SK-N-MC (cell line): Measurements from ENCODE around the gene FBXO11.

Experiments used
- DNase-seq: peaks from one replicate; pipeline ENCODE4 v3.0.0-alpha.2; 2011; ENCODE audit warnings: low read depth, low spot score
- H3K27ac ChIP-seq: fragments of 200-600 bp; sonication (generic); 2 replicates; pipeline ENCODE4 v1.5.1; 2016; ENCODE audit warnings: mixed run types
- H3K36me3 ChIP-seq: fragments of 200-600 bp; sonication (generic); 2 replicates; pipeline ENCODE4 v1.6.1; 2017; ENCODE audit warnings: antibody characterized with exemption, low read length, mixed read lengths; ENCODE audit not compliant: insufficient read depth
- H3K4me3 ChIP-seq: fragments of 200-600 bp; sonication (generic); 2 replicates; pipeline ENCODE4 v1.5.1; 2016
- H3K9ac ChIP-seq: fragments of 200-600 bp; sonication (generic); 2 replicates; pipeline ENCODE4 v1.8.0; 2017; ENCODE audit warnings: mixed run types, mixed read lengths; ENCODE audit not compliant: insufficient read length
- H3K9me3 ChIP-seq: fragments of 200-600 bp; sonication (generic); 2 replicates; pipeline ENCODE4 v1.6.1; 2017; ENCODE audit warnings: low read depth, mild to moderate bottlenecking, antibody characterized with exemption, low read length, moderate library complexity, mixed read lengths
- EZH2 ChIP-seq: fragments of 200-600 bp; sonication (generic); IDR thresholded peaks from one replicate; pipeline ENCODE4 v1.6.1; 2017; ENCODE audit warnings: antibody characterized with exemption
- FOXP2 ChIP-seq: optimal IDR thresholded peaks from 2 replicates; pipeline ENCODE3; 2011; ENCODE audit warnings: mild to moderate bottlenecking, moderate library complexity; ENCODE audit not compliant: insufficient read depth; ENCODE audit errors: extremely low read length, control extremely low read depth
- POLR2AphosphoS5 ChIP-seq: IDR thresholded peaks from 2 replicates; pipeline ENCODE4 v1.6.1; 2012; ENCODE audit warnings: mild to moderate bottlenecking, low read depth, low read length, borderline replicate concordance

FBXO11 gene

GRCh38 chr2:47906157-47907038, at the start of gene FBXO11:
Gene FBXO11 (minus strand): TSS chr2:47906498. CDS start chr2:47905720, 778 bp downstream.
- no peaks in the 10 kb centered on the region for H3K36me3 ChIP-seq
- DNase-seq = peak; percentile 92
- peak within 1 kb of the TSS; percentile 84 for H3K4me3 ChIP-seq
- no peaks in the 10 kb centered on the region for H3K9me3 ChIP-seq
- TF ChIP-seq EZH2 = no peak
- peak; percentile 81 for TF ChIP-seq FOXP2
- peak; percentile 76 for TF ChIP-seq POLR2AphosphoS5
- H3K9ac ChIP-seq = peak within 1 kb of the TSS; percentile 96
- H3K27ac ChIP-seq = peak within 1 kb of the TSS; percentile 99

- H3K4me3 ChIP-seq = no peak overlapping the region
- no peak overlapping the region for H3K9ac ChIP-seq
- DNase-seq = peak; percentile 5
- no peaks in the 10 kb centered on the region for H3K36me3 ChIP-seq
- H3K9me3 ChIP-seq = no peaks in the 10 kb centered on the region
- no peak overlapping the region for H3K27ac ChIP-seq
- TF ChIP-seq POLR2AphosphoS5 (no peak), EZH2 (no peak), FOXP2 (no peak)
Measured at GRCh38 chr2:47950340-47951301, 44.3 kb upstream of the FBXO11 start.

DNA sequence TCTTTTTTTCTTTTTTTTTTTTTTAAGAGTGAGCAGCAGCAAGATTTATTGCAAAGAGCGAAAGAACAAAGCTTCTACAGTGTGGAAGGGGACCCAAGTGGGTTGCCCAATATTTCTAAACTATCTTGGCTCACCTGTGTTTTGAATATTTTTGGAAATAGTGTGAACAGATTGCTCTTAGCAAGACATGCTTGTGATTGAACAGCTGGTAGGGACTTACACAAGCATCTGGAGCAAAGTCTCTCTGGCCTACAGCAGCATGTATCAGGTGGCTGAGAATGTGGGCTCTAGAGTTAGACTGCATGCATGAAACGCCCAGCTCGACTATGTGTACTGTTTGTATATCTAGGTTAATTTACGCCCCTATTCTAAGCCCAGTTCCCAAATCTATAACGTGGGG, 40.3 kb upstream of the FBXO11 start:
- TF ChIP-seq EZH2 (no peak), FOXP2 (no peak), POLR2AphosphoS5 (no peak)

DNA sequence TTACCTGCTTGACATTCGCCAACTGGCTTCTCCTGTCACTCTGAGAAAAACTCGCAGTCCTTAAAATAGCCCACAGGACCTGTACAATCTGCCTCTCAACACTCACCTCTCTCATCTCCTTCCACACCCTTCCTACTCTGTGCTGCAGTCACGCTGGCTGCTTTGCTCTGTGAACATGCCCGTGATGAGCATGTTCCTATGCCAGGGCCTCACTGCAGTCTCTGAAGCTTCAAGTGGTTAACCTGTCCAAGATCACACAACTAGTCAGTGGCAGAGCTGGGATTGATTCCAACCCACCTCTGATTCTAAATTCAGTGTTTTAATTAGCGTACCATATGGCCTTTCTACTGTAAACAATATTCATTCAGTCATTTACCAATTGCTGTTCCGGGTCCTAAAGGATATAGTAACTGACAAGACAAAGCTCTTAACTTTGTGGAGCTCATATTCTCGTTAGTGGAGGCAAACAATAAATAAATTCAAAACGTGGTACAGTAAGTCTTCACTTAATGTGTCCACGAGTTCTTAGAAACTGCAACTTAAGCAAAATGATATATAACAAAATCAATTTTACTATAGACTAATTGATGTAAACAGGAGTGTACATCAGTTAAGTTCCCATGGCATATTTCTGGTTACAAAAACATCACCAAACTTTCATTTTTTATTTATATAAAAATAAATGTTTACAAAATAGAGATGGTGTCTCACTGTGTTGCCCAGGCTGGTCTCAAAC, 38.9 kb upstream of the FBXO11 start:
- no peak overlapping the region for H3K27ac ChIP-seq
- no peak for TF ChIP-seq POLR2AphosphoS5
- no peak overlapping the region for H3K4me3 ChIP-seq
- no peak overlapping the region for H3K9ac ChIP-seq
- no peak for DNase-seq
- H3K9me3 ChIP-seq = no peaks in the 10 kb centered on the region
- no peaks in the 10 kb centered on the region for H3K36me3 ChIP-seq

More for the DNA sequence above, 40.3 kb upstream of the FBXO11 start:
- DNase-seq = no peak
- Histone ChIP-seq H3K4me3 (no peak overlapping the region), H3K9me3 (no peaks in the 10 kb centered on the region), H3K36me3 (no peaks in the 10 kb centered on the region), H3K27ac (no peak overlapping the region), H3K9ac (no peak overlapping the region)

- Histone ChIP-seq H3K9ac (no peak overlapping the region), H3K36me3 (no peaks in the 10 kb centered on the region), H3K4me3 (no peak overlapping the region), H3K9me3 (no peaks in the 10 kb centered on the region), H3K27ac (no peak overlapping the region)
- TF ChIP-seq POLR2AphosphoS5 (no peak), FOXP2 (no peak), EZH2 (no peak)
- DNase-seq = no peak
Measured at GRCh38 chr2:47941936-47942335, 35.6 kb upstream of the FBXO11 start.

DNA sequence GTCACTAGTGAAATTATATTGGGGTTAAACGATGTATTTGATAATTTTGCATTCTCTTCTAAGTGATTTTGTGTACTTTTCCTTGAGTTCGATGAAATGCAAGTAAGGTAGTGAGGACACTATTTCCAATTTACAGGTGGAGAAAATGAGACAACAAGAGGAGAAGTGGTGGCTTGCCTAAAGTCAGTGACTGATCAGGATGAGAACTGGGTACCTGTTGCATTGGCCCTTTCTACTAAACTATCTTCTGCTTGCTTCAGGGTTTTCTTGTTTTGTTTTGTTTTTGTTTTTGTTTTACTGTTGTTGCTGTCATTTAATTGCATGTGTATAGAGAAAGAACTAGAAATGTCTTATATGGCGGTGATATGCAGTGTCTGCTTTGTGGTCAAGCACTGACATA, 31.4 kb upstream of the FBXO11 start:
- H3K36me3 ChIP-seq = no peaks in the 10 kb centered on the region
- no peak for TF ChIP-seq POLR2AphosphoS5
- no peak for TF ChIP-seq EZH2
- no peak for TF ChIP-seq FOXP2
- H3K9me3 ChIP-seq = no peaks in the 10 kb centered on the region
- H3K27ac ChIP-seq = no peak overlapping the region
- H3K4me3 ChIP-seq = no peak overlapping the region
- no peak for DNase-seq
- no peak overlapping the region for H3K9ac ChIP-seq

GRCh38 chr2:47935071-47935470, 28.8 kb upstream of the FBXO11 start:
- TF ChIP-seq POLR2AphosphoS5 (no peak), FOXP2 (no peak), EZH2 (no peak)
- Histone ChIP-seq H3K36me3 (no peaks in the 10 kb centered on the region), H3K9me3 (0 out of 2 replicates have a peak, but pooled peaks cover 3% of the 10 kb centered on the region), H3K9ac (no peak overlapping the region), H3K4me3 (no peak overlapping the region), H3K27ac (no peak overlapping the region)
- DNase-seq = no peak
